GM23338 (cell line): Measurements from ENCODE around the gene TLCD3B. TPM values are rescaled to one million over a fixed set of nuclear protein-coding genes. Genes with fewer than 3 reads are reported as not detected.

ENCODE experiments used
- ATAC-seq: fragments of 200-7000 bp; cut with Tn5 transposase; 3 replicates; pipeline ENCODE4 v1.9.1; 2020
- DNase-seq: peaks from one replicate; pipeline ENCODE4 v3.0.0-alpha.2; 2015; ENCODE audit warnings: low spot score
- H2AFZ ChIP-seq: fragments of 200-600 bp; sonication (generic); 2 replicates; pipeline ENCODE4 v1.8.0; 2016; ENCODE audit warnings: antibody characterized with exemption, mild to moderate bottlenecking, moderate library complexity
- H3F3A ChIP-seq: fragments of 200-600 bp; sonication (generic); replicated peaks from 2 replicates; pipeline ENCODE4 v1.8.0; 2017; ENCODE audit warnings: antibody characterized with exemption, mixed run types, low read depth
- H3K27ac ChIP-seq: fragments of 200-600 bp; sonication (generic); 2 replicates; pipeline ENCODE4 v1.6.1; 2016; ENCODE audit warnings: low read depth
- H3K27me3 ChIP-seq: fragments of 200-600 bp; sonication (generic); 2 replicates; pipeline ENCODE4 v1.8.0; 2016; ENCODE audit warnings: mild to moderate bottlenecking, mixed run types, moderate library complexity; ENCODE audit not compliant: insufficient read depth
- H3K36me3 ChIP-seq: fragments of 200-600 bp; sonication (generic); 2 replicates; pipeline ENCODE4 v1.8.0; 2016; ENCODE audit warnings: mild to moderate bottlenecking; ENCODE audit not compliant: insufficient read depth
- H3K4me1 ChIP-seq: fragments of 200-600 bp; sonication (generic); 2 replicates; pipeline ENCODE4 v1.8.0; 2016; ENCODE audit warnings: mild to moderate bottlenecking, moderate library complexity; ENCODE audit not compliant: insufficient read depth
- H3K4me2 ChIP-seq: fragments of 200-600 bp; sonication (generic); 2 replicates; pipeline ENCODE4 v1.7.1; 2017; ENCODE audit warnings: mixed run types
- H3K4me3 ChIP-seq: fragments of 200-600 bp; sonication (generic); 2 replicates; pipeline ENCODE4 v1.6.1; 2016; ENCODE audit warnings: mixed run types
- H3K79me2 ChIP-seq: fragments of 200-600 bp; sonication (generic); replicated peaks from 2 replicates; pipeline ENCODE4 v1.8.0; 2017; ENCODE audit warnings: mild to moderate bottlenecking; ENCODE audit not compliant: insufficient read depth
- H3K9me2 ChIP-seq: fragments of 200-600 bp; sonication (generic); 2 replicates; pipeline ENCODE4 v1.8.0; 2017; ENCODE audit not compliant: insufficient read depth
- H4K20me1 ChIP-seq: fragments of 200-600 bp; sonication (generic); replicated peaks from 2 replicates; pipeline ENCODE4 v1.8.0; 2017; ENCODE audit warnings: mild to moderate bottlenecking; ENCODE audit not compliant: insufficient read depth
- H3K27ac Mint-ChIP-seq: 2 replicates; pipeline ENCODE4 v1.8.0; 2020; ENCODE audit warnings: inconsistent platforms, mild to moderate bottlenecking, moderate library complexity, mixed read lengths
- H3K27me3 Mint-ChIP-seq: 3 replicates; pipeline ENCODE4 v1.8.0; 2022; ENCODE audit warnings: low read depth, mild to moderate bottlenecking, moderate library complexity, mixed read lengths, inconsistent platforms; ENCODE audit not compliant: insufficient read depth, poor library complexity
- H3K36me3 Mint-ChIP-seq: 3 replicates; pipeline ENCODE4 v1.8.0; 2021; ENCODE audit warnings: low read depth, mild to moderate bottlenecking, inconsistent platforms, moderate library complexity, mixed read lengths
- H3K4me1 Mint-ChIP-seq: 3 replicates; pipeline ENCODE4 v1.8.0; 2020; ENCODE audit warnings: mild to moderate bottlenecking, inconsistent platforms, mixed read lengths
- H3K4me3 Mint-ChIP-seq: 3 replicates; pipeline ENCODE4 v1.8.0; 2021; ENCODE audit warnings: moderate library complexity, mild to moderate bottlenecking, inconsistent platforms, mixed read lengths
- H3K9me3 Mint-ChIP-seq: 3 replicates; pipeline ENCODE4 v1.8.0; 2020; ENCODE audit warnings: moderate library complexity, mild to moderate bottlenecking, inconsistent platforms, mixed read lengths
- CREB1 ChIP-seq: fragments of 250-450 bp; sonication (Bioruptor Pico); IDR thresholded peaks from 2 replicates; pipeline ENCODE4 v1.5.0; 2020; ENCODE audit warnings: low read depth, mild to moderate bottlenecking, moderate library complexity
- CTCF ChIP-seq, 2 experiments: fragments of 200-600 bp in 1 of 2; sonication (generic) in 1 of 2; conservative IDR thresholded peaks; 2 replicates each; pipeline versions ENCODE4 v1.5.1 to v1.6.1; 2016 to 2017; ENCODE audit warnings: antibody characterized with exemption in 2 of 2, low read depth in 2 of 2, mild to moderate bottlenecking in 2 of 2, moderate library complexity in 1 of 2
- ETS1 ChIP-seq: IDR thresholded peaks from 2 replicates; pipeline ENCODE4 v1.6.1; 2016; ENCODE audit warnings: antibody characterized with exemption
- EZH2phosphoT487 ChIP-seq: fragments of 200-600 bp; sonication (generic); IDR thresholded peaks from one replicate; pipeline ENCODE4 v1.8.1; 2018; ENCODE audit warnings: antibody characterized with exemption; ENCODE audit not compliant: unreplicated experiment
- JUNB ChIP-seq: IDR thresholded peaks from one replicate; pipeline ENCODE4 v1.6.1; 2016; ENCODE audit warnings: antibody characterized with exemption; ENCODE audit not compliant: unreplicated experiment
- NANOG ChIP-seq: IDR thresholded peaks from 2 replicates; pipeline ENCODE4 v1.6.1; 2016; ENCODE audit warnings: antibody characterized with exemption, borderline replicate concordance
- POLR2AphosphoS5 ChIP-seq: IDR thresholded peaks from 2 replicates; pipeline ENCODE4 v1.6.1; 2016; ENCODE audit warnings: antibody characterized with exemption, low read depth
- REST ChIP-seq: IDR thresholded peaks from one replicate; pipeline ENCODE4 v1.6.1; 2018; ENCODE audit warnings: antibody characterized with exemption; ENCODE audit not compliant: unreplicated experiment
- STAT1 ChIP-seq: IDR thresholded peaks from one replicate; pipeline ENCODE4 v1.6.1; 2016; ENCODE audit warnings: antibody characterized with exemption; ENCODE audit not compliant: unreplicated experiment
- ZNF114 ChIP-seq: fragments of 250-450 bp; sonication (Bioruptor Pico); IDR thresholded peaks from 2 replicates; pipeline ENCODE4 v1.5.0; 2020; ENCODE audit warnings: mild to moderate bottlenecking, moderate library complexity
- ZNF331 ChIP-seq: fragments of 250-450 bp; sonication (Bioruptor Pico); IDR thresholded peaks from 2 replicates; pipeline ENCODE4 v1.5.0; 2020; ENCODE audit warnings: low read depth, mild to moderate bottlenecking, moderate library complexity
- ZNF462 ChIP-seq: fragments of 250-450 bp; sonication (Bioruptor Pico); IDR thresholded peaks from 2 replicates; pipeline ENCODE4 v1.5.0; 2020; ENCODE audit warnings: mild to moderate bottlenecking, moderate library complexity
- polyA plus RNA-seq: library from polyadenylated mRNA; unstranded; fragments of >200 nt; fragmentation: Nextera tagmentation; extraction: Ambion mirVana; gene quantifications from 2 replicates; pipeline ENCODE4 v1.2.1, GENCODE V29; 2016
- total RNA-seq: library from RNA; depleted of rRNA; stranded (reverse); fragments of >200 nt; shearing (Covaris generic); gene quantifications from 2 replicates; pipeline ENCODE4 v1.2.3, GENCODE V29; 2014

TLCD3B gene
- total and polyA plus RNA-seq, 2 experiments from 2014 or later: 14.2 to 37.4 TPM

- TF ChIP-seq ZNF462 (CRISPR knock-in tag) (no peak), STAT1 (no peak), EZH2phosphoT487 (no peak)
These were observed 43.5 kb downstream of the TLCD3B start (continued) for GRCh38 chr16:29987371-29988085.

GRCh38 chr16:29986931-29987330, 44.1 kb downstream of the TLCD3B start:
- no peak overlapping the region for H2AFZ ChIP-seq
- no peaks in the 10 kb centered on the region; the same call in 1 of the 3 replicates for H3K9me3 Mint-ChIP-seq
- no peak overlapping the region for H3K4me3 Mint-ChIP-seq
- no peaks in the 10 kb centered on the region for H3K27me3 ChIP-seq
- H3K27me3 Mint-ChIP-seq: peaks cover 5% of the 10 kb centered on the region
- H3K79me2 ChIP-seq: no peaks in the 10 kb centered on the region
- H3K4me2 ChIP-seq: no peak overlapping the region
- no peak for DNase-seq
- peaks cover 73% of the 10 kb centered on the region for H3K36me3 Mint-ChIP-seq
- no peaks in the 10 kb centered on the region for H3K4me1 ChIP-seq
- ATAC-seq: no peak
- H3F3A ChIP-seq: no peaks in the 10 kb centered on the region
- H4K20me1 ChIP-seq: no peaks in the 10 kb centered on the region; the same call in 1 of the 2 replicates
- H3K4me1 Mint-ChIP-seq: no peaks in the 10 kb centered on the region; the same call in 2 of the 3 replicates
- H3K27ac Mint-ChIP-seq: no peak overlapping the region
- H3K27ac ChIP-seq: no peak overlapping the region
- no peak overlapping the region for H3K4me3 ChIP-seq
- peaks cover 17% of the 10 kb centered on the region for H3K36me3 ChIP-seq
- H3K9me2 ChIP-seq: no peaks in the 10 kb centered on the region
- TF ChIP-seq JUNB: no peak
- no peak for TF ChIP-seq ZNF331 (CRISPR knock-in tag)
- no peak for TF ChIP-seq CREB1 (CRISPR knock-in tag)
- no peak for TF ChIP-seq EZH2phosphoT487
- no peak for TF ChIP-seq STAT1
- TF ChIP-seq ZNF114: no peak
- TF ChIP-seq POLR2AphosphoS5: no peak
- no peak for TF ChIP-seq REST
- TF ChIP-seq CTCF (conservative IDR thresholded peaks at IDR 0.05; ENCODE audit: low read depth in 2 of 2): no peak
- no peak for TF ChIP-seq ETS1
- TF ChIP-seq NANOG: no peak
